Fibroblast of the aortic adventitia (primary cell): ENCODE measurements around the gene LGALS1. TPM values are rescaled to one million over a fixed set of nuclear protein-coding genes. Genes with fewer than 3 reads are reported as not detected.

Experiments
- DNase-seq: peaks from one replicate; pipeline ENCODE4 v3.0.0-alpha.2; 2010; ENCODE audit warnings: low read depth
- H3K4me3 ChIP-seq: 2 replicates; pipeline ENCODE4 v1.5.1; 2011; ENCODE audit warnings: low read depth, mild to moderate bottlenecking, control low read depth, low read length, moderate library complexity
- total RNA-seq: library from RNA; depleted of rRNA; stranded (reverse); fragments of >200 nt; gene quantifications from 2 replicates; pipeline ENCODE4 v1.2.3, GENCODE V29; 2012; ENCODE audit warnings: low replicate concordance
- TF ChIP-seq, protein P1 (sequence below): IDR thresholded peaks from 2 replicates; pipeline ENCODE4 v1.5.1; 2011; ENCODE audit warnings: mild to moderate bottlenecking, low read length, control low read depth, inconsistent platforms; ENCODE audit not compliant: insufficient read depth

Gene LGALS1
- 3,846 and 5,734 TPM in 2 replicates for total RNA-seq

GRCh38 chr22:37674951-37675929 is at the start of gene LGALS1:
Gene LGALS1, plus strand, starts transcription at chr22:37675636. Its CDS starts 67 bp downstream, at chr22:37675703.
- TF ChIP-seq, protein P1, sequence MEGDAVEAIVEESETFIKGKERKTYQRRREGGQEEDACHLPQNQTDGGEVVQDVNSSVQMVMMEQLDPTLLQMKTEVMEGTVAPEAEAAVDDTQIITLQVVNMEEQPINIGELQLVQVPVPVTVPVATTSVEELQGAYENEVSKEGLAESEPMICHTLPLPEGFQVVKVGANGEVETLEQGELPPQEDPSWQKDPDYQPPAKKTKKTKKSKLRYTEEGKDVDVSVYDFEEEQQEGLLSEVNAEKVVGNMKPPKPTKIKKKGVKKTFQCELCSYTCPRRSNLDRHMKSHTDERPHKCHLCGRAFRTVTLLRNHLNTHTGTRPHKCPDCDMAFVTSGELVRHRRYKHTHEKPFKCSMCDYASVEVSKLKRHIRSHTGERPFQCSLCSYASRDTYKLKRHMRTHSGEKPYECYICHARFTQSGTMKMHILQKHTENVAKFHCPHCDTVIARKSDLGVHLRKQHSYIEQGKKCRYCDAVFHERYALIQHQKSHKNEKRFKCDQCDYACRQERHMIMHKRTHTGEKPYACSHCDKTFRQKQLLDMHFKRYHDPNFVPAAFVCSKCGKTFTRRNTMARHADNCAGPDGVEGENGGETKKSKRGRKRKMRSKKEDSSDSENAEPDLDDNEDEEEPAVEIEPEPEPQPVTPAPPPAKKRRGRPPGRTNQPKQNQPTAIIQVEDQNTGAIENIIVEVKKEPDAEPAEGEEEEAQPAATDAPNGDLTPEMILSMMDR = peak; percentile 33
- peak within 1 kb of the TSS; percentile 72 for H3K4me3 ChIP-seq
- DNase-seq = peak; percentile 99

DNA sequence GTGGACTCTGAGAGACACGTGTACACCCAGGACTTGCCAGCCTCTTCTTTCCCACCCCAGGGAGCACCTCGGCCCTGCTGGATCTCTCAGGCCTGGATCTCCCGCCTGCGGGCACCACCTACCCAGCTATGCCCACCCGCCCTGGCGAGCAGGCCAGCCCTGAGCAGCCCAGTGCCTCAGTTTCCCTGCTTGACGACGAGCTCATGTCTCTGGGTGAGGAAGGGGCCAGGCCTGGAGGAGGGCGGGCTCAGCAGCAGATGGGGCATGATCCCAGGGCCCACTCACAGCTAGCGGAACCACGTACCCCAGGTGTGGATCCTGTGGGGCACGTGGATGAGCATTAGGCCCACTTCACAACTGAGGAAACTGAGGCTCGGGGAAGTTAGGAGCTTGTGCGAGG is 49.7 kb upstream of the LGALS1 start:
- TF ChIP-seq, protein P1 = no peak
- DNase-seq = no peak
- H3K4me3 ChIP-seq = no peak overlapping the region

- TF ChIP-seq, protein P1 = no peak
These were observed 49.3 kb upstream of the LGALS1 start for GRCh38 chr22:37626144-37626543.

GRCh38 chr22:37626556-37627075 is 48.8 kb upstream of the LGALS1 start:
- DNase-seq = no peak
- H3K4me3 ChIP-seq = no peak overlapping the region
- TF ChIP-seq, protein P1 = no peak

More at GRCh38 chr22:37626144-37626543, 49.3 kb upstream of the LGALS1 start:
- H3K4me3 ChIP-seq = no peak overlapping the region
- peak; percentile 85 for DNase-seq

- no peak for DNase-seq
- no peak overlapping the region for H3K4me3 ChIP-seq
- TF ChIP-seq, protein P1 = no peak
These were observed 48.3 kb upstream of the LGALS1 start for GRCh38 chr22:37627121-37627520.

GRCh38 chr22:37627545-37627944 is 47.9 kb upstream of the LGALS1 start:
- no peak for DNase-seq
- no peak overlapping the region for H3K4me3 ChIP-seq
- TF ChIP-seq, protein P1 = no peak
